Ishikawa (cell line): ENCODE data around the gene CLDN7.

Experiments
- CEBPB ChIP-seq: IDR thresholded peaks from 2 replicates; pipeline ENCODE4 v1.6.1; 2012
- CREB1 ChIP-seq: IDR thresholded peaks from 2 replicates; pipeline ENCODE4 v1.6.1; 2012; ENCODE audit warnings: low read depth
- EGR1 ChIP-seq: IDR thresholded peaks from 2 replicates; pipeline ENCODE4 v1.6.1; 2012
- EP300 ChIP-seq: IDR thresholded peaks from 2 replicates; pipeline ENCODE4 v1.6.1; 2012; ENCODE audit warnings: borderline replicate concordance
- FOXM1 ChIP-seq: IDR thresholded peaks from 2 replicates; pipeline ENCODE4 v1.6.1; 2012; ENCODE audit warnings: low read depth, borderline replicate concordance
- NFIC ChIP-seq: IDR thresholded peaks from 2 replicates; pipeline ENCODE4 v1.6.1; 2012
- RAD21 ChIP-seq: IDR thresholded peaks from 2 replicates; pipeline ENCODE4 v1.6.1; 2012; ENCODE audit warnings: low read depth
- TAF1 ChIP-seq: IDR thresholded peaks from 2 replicates; pipeline ENCODE4 v1.6.1; 2012; ENCODE audit warnings: low read depth, mild to moderate bottlenecking
- TCF12 ChIP-seq: IDR thresholded peaks from 2 replicates; pipeline ENCODE4 v1.6.1; 2012; ENCODE audit warnings: low read depth
- TEAD4 ChIP-seq: IDR thresholded peaks from 2 replicates; pipeline ENCODE4 v1.6.1; 2012
- YY1 ChIP-seq: IDR thresholded peaks from 2 replicates; pipeline ENCODE4 v1.6.1; 2012; ENCODE audit warnings: low read depth
- ZBTB7A ChIP-seq: IDR thresholded peaks from 2 replicates; pipeline ENCODE4 v1.6.1; 2012; ENCODE audit warnings: low read depth
- TF ChIP-seq, protein P1 (sequence below): IDR thresholded peaks from 2 replicates; pipeline ENCODE4 v1.6.1; 2012
- TF ChIP-seq, protein P2 (sequence below): IDR thresholded peaks from 2 replicates; pipeline ENCODE4 v1.6.1; 2012
- TF ChIP-seq, protein P3 (sequence below): IDR thresholded peaks from 2 replicates; pipeline ENCODE4 v1.6.1; 2012; ENCODE audit warnings: low read depth, mild to moderate bottlenecking

CLDN7 gene

DNA sequence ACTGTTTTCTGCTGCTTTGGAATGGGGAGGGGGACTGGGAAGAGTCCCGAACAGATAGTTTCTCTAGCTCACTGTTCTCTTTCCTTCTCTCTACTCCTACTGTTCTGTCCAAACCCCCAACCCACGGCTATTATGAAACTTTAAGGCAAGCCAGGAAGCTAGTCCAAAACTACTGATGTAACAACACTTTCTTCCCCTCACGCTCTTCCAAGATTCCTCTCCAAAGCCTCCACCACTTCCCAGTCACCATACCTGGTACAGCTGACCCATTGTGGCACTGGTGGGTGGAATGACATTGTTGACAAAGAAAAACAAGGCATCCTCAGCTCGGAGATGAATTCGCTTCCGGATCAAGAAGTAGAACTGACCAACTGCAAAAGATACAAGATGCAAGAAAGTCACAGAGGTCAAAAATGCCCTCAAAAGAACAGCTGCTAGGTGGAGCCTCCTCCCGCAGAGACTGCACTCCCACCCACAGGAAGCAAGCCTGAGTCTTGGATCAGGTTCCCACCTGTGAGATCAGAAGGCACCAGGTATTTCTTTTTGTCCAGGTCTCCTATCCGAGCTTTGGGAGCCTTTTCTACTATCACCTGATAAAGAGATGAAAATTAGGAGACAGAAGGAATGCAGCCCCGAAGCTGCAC is 21.1 kb downstream of the CLDN7 start:
- TF ChIP-seq RAD21: no peak

DNA sequence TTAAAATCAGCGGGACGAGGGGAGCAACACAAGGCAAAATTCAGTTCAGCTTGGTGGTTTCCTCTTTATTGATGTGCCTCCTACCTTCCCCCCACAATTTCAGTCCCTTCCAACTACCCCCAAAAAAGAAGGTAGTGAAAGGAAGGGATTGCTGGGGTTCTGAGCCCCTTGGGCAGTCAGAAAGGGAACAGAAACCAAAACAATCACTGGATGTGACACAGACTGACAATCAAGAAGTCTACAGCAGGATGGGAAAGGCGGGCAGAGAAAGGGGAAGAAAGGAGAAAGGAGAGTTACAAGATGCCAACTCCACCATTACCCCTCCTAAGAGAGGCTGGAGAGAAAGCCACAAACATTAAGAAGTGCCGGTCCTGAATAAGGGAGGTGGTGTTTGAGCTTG is 21.9 kb downstream of the CLDN7 start:
- TF ChIP-seq RAD21 (no peak), TCF12 (no peak), EP300 (no peak), CEBPB (no peak), TAF1 (no peak), ZBTB7A (no peak), CREB1 (no peak), YY1 (no peak), EGR1 (no peak)
- TF ChIP-seq, protein P1, sequence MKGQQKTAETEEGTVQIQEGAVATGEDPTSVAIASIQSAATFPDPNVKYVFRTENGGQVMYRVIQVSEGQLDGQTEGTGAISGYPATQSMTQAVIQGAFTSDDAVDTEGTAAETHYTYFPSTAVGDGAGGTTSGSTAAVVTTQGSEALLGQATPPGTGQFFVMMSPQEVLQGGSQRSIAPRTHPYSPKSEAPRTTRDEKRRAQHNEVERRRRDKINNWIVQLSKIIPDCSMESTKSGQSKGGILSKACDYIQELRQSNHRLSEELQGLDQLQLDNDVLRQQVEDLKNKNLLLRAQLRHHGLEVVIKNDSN: no peak
- TF ChIP-seq, protein P2, sequence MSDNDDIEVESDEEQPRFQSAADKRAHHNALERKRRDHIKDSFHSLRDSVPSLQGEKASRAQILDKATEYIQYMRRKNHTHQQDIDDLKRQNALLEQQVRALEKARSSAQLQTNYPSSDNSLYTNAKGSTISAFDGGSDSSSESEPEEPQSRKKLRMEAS: no peak
- TF ChIP-seq, protein P3, sequence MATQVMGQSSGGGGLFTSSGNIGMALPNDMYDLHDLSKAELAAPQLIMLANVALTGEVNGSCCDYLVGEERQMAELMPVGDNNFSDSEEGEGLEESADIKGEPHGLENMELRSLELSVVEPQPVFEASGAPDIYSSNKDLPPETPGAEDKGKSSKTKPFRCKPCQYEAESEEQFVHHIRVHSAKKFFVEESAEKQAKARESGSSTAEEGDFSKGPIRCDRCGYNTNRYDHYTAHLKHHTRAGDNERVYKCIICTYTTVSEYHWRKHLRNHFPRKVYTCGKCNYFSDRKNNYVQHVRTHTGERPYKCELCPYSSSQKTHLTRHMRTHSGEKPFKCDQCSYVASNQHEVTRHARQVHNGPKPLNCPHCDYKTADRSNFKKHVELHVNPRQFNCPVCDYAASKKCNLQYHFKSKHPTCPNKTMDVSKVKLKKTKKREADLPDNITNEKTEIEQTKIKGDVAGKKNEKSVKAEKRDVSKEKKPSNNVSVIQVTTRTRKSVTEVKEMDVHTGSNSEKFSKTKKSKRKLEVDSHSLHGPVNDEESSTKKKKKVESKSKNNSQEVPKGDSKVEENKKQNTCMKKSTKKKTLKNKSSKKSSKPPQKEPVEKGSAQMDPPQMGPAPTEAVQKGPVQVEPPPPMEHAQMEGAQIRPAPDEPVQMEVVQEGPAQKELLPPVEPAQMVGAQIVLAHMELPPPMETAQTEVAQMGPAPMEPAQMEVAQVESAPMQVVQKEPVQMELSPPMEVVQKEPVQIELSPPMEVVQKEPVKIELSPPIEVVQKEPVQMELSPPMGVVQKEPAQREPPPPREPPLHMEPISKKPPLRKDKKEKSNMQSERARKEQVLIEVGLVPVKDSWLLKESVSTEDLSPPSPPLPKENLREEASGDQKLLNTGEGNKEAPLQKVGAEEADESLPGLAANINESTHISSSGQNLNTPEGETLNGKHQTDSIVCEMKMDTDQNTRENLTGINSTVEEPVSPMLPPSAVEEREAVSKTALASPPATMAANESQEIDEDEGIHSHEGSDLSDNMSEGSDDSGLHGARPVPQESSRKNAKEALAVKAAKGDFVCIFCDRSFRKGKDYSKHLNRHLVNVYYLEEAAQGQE: no peak

DNA sequence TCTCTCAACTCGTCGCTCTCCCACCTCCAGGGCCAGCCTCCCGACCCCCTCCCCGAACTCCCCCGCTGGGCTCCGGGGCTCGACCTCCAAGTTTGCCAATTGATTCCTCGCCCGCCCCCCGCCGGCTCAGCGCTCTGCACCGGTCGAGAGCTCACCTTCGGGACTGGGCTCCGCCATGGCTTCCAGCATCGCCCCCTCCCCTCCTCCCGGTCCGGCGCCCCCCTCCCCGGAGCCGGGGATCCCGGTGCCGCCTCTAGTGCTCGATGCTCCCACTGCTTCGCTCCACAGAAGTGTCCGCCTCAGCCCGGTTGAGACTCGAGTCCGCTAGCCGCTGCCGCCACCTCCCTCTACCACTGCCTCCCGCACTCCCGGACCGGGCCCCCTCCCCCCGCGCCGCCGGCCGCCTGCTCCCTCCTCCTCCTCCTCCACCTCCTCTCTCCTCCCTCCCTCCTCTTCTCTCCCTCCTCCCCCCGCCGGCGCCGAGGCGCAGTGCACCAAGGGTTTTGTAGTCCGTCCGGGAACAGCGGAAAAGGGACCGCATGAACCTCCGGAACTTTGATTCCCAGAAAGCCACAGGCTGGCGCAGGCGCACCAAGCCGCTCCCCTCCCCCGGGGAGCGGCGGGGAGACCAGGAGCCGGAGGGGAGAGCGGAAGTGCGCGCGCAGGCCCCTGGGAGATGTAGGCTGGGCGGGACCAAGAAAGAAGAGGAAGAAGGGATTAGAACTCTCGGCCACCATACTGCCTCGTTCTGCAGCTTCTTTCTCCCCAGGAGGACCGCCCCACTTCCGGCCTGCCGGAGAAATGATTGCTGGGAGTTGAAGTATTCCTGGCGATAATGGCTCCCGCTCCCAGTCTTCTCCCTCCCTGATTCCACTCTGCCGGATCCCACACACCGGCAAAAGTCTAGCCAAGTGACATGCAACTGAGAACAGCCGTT is 22.9 kb downstream of the CLDN7 start, which contains the start of gene PHF23:
Gene PHF23, minus strand, starts transcription at position 367 of the 937 bp plus-strand sequence. Its CDS starts 178 bp downstream, at position 189.
- TF ChIP-seq, protein P1: peak; percentile 18; the same call in 1 of the 2 replicates
- TF ChIP-seq RAD21 (no peak), EGR1 (peak; percentile 54; the same call in 1 of the 2 replicates), YY1 (peak; percentile 85), CEBPB (no peak), TAF1 (peak; percentile 73), NFIC (0 out of 2 replicates have a peak, but pooled peaks have one; percentile 9), EP300 (no peak), FOXM1 (no peak), ZBTB7A (peak; percentile 84), TCF12 (peak; percentile 73)
- TF ChIP-seq, protein P2: peak; percentile 52; the same call in 1 of the 2 replicates

DNA sequence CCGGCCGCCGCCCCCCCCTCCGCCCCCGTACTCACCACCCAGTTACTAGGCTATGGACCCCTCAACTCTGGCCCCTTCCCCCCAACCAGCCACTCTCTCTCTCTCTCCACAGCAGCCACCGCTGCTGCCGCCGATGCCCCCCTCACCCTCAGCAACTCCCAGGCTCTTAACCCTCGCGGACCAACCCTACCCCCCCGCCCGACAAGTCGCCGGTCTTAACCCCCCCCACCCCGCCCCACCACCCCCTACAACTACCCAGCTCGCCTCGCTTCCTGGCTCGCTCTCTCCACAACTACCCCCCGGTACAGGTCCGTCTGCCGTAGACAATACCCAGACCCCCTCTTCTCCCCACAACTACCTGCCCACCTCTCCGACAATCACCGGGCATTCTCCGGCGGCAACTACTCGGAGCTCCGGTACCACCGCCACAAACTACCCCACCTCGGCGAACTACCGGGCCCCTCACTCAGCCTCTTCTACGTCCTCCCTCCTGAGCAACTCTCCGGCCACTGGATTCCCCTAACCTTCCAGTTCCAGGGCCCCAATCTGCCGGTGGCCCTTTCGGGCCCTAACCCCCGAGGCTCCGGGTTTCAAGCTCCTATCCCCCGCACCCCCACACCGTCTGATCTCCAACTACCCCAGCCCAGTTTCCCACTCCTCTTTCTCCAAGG is 23.7 kb downstream of the CLDN7 start:
- TF ChIP-seq, protein P1: no peak
- TF ChIP-seq CEBPB (no peak), YY1 (no peak), EP300 (no peak), TEAD4 (no peak), RAD21 (no peak), TCF12 (no peak), FOXM1 (no peak), NFIC (no peak), EGR1 (no peak), ZBTB7A (no peak; the same call in 1 of the 2 replicates)
- TF ChIP-seq, protein P2: no peak
- TF ChIP-seq, protein P3: no peak
